ENCODE measurements around the gene MATN1.

- TF ChIP-seq POLR2AphosphoS5 (IDR thresholded peaks at IDR 0.05; ENCODE audit: borderline replicate concordance, low read depth, low read length), result no peak
- no peak for TF ChIP-seq EZH2 (IDR thresholded peaks at IDR 0.05)
- TF ChIP-seq FOXP2 (optimal IDR thresholded peaks at IDR 0.05; ENCODE audit: control extremely low read depth, extremely low read length, insufficient read depth), result no peak
Measured at GRCh38 chr1:30768159-30768829, 44.9 kb upstream of the MATN1 start.
